Measurements from ENCODE around the gene URGCP.

DNA sequence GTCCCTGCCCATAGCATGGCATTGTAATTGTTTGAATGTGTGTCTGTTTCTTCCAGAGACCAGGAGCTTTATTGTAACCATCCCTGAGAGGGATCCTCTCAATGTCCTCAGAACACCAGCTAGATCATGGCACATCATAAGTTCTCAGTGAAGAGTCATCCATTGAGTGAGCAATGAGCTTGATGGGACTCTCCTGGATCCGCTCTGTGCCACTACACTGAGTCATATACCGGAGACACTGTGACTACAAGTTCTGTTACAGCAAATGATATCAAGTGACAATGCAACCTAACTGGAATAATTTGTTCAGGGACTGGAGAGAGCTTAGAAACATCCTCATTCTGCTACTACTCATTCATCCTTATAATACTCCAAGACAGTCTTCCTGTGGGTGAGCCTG lies 62.1 kb downstream of the URGCP start:
- TF ChIP-seq, protein P1, sequence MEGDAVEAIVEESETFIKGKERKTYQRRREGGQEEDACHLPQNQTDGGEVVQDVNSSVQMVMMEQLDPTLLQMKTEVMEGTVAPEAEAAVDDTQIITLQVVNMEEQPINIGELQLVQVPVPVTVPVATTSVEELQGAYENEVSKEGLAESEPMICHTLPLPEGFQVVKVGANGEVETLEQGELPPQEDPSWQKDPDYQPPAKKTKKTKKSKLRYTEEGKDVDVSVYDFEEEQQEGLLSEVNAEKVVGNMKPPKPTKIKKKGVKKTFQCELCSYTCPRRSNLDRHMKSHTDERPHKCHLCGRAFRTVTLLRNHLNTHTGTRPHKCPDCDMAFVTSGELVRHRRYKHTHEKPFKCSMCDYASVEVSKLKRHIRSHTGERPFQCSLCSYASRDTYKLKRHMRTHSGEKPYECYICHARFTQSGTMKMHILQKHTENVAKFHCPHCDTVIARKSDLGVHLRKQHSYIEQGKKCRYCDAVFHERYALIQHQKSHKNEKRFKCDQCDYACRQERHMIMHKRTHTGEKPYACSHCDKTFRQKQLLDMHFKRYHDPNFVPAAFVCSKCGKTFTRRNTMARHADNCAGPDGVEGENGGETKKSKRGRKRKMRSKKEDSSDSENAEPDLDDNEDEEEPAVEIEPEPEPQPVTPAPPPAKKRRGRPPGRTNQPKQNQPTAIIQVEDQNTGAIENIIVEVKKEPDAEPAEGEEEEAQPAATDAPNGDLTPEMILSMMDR (IDR thresholded peaks at IDR 0.05 in 4 of 5, conservative IDR thresholded peaks at IDR 0.05 in 1 of 5), result no peak
- TF ChIP-seq POLR2A (IDR thresholded peaks at IDR 0.05), result no peak

All from gastrocnemius medialis (tissue), 4 donors.